Measurements from ENCODE around the gene RNGTT.

Gene RNGTT

DNA sequence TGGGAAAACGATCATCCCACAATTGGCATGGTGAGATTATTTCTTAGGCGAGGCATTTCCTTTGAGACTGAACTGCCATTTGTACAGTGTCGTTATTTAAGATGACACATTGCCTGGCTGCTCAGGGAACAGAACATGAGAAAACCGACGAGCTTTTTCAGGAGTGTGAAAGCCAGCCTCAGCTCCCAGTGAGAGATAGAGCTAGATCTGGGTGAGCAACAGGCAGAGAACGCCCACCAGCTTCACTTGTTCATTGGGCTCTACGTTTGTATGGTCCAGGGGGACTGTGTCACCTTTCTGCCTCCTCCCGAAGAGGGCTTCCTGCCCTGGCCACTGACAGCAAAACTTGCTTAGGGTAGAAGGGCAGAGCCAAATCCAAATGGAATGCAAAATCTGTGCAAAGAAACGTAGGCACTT is 378.1 kb downstream of the RNGTT start:
- no peak for DNase-seq
- no peaks in the 10 kb centered on the region for H3K36me3 ChIP-seq
- no peak overlapping the region for H3K27ac ChIP-seq
- TF ChIP-seq CTCF (IDR thresholded peaks at IDR 0.05; ENCODE audit: low read depth, low read length) = no peak
- no peaks in the 10 kb centered on the region for H3K9me3 ChIP-seq (ENCODE audit: severe bottlenecking)
- H3K27me3 ChIP-seq (ENCODE audit: insufficient read depth, low read depth, severe bottlenecking) = no peaks in the 10 kb centered on the region
- H3K4me3 ChIP-seq (ENCODE audit: low read depth, low read length) = no peak overlapping the region

DNA sequence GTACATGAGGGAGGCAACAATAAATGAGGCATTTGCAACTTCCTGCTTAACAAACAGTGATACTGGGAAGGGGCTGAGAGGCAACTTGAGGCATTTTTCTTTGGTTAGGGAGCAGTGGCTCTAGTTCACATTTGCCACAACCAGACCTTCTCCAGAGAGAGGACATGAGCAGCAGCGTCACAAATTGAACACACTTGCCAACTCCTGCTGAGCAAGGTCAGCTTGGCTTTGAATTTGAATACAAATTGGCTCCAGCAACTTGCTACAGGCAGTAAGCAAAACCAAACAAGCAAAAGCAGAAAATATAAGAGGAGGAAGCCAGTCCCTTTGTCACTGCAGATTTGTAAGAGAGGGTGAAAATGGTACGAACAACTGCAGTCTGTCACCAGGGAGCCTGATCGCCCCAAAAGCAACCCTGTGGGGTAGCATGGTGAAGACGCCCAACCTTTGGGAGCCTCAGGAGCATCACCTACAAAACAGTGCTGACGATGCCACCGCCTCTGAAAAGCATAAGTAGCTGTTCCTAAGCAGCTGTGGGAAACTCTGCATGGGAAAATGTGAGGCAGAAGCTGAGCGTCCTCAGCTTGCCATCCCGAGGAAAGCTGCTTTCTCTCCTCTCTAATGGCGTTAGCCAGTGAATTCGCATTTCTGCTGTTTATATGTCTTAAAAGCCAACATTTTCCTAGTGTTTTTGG is 378.7 kb downstream of the RNGTT start:
- no peak overlapping the region for H3K4me3 ChIP-seq (ENCODE audit: low read depth, low read length)
- H3K27me3 ChIP-seq (ENCODE audit: insufficient read depth, low read depth, severe bottlenecking) = no peaks in the 10 kb centered on the region
- H3K9me3 ChIP-seq (ENCODE audit: severe bottlenecking) = no peaks in the 10 kb centered on the region
- H3K27ac ChIP-seq = no peak overlapping the region
- no peaks in the 10 kb centered on the region for H3K36me3 ChIP-seq
- no peak for TF ChIP-seq CTCF (IDR thresholded peaks at IDR 0.05; ENCODE audit: low read depth, low read length)
- no peak for DNase-seq

DNA sequence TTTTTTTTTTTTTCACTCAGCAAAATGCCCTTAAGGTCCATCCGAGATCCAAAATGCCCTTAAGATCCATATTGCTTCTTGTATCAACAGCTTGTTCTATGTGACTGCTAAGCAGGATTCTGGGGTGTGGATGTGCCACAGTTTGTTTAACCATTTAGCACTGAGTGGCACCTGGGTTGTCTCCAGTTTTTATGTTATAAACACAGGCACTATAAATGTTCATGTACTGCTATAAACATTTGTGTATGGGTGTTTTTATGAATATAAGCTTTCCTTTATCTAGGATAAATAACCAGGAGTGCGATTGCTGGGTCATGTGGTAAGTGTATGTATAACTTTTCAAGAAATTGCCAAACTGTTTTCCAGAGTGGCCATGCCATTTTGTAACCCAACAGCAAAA is 386.0 kb downstream of the RNGTT start:
- no peak overlapping the region for H3K27ac ChIP-seq
- no peak overlapping the region for H3K4me3 ChIP-seq (ENCODE audit: low read depth, low read length)
- no peaks in the 10 kb centered on the region for H3K27me3 ChIP-seq (ENCODE audit: insufficient read depth, low read depth, severe bottlenecking)
- H3K9me3 ChIP-seq (ENCODE audit: severe bottlenecking) = no peaks in the 10 kb centered on the region
- no peak for DNase-seq
- TF ChIP-seq CTCF (IDR thresholded peaks at IDR 0.05; ENCODE audit: low read depth, low read length) = no peak
- H3K36me3 ChIP-seq = no peaks in the 10 kb centered on the region

DNA sequence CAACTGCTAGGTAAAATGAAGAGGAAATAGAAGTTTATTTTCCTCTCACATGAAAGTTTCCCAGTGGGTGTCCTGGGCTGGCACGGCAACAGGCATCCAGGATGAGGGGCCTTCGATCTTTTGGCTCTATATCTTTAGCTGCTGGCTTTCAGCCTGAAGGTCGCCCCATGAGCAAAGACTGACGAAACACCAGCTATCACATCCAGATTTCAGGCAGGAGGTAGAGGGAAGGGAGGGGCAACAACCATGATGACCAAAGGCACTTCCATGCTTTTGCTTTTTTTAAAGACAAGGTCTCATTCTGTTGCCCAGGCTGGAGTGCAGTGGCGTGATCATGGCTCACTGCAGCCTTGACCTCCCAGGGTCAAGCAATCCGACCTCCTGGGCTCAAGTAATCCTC is 387.9 kb downstream of the RNGTT start:
- Histone ChIP-seq H3K4me3 (ENCODE audit: low read depth, low read length) (no peak overlapping the region), H3K27me3 (ENCODE audit: insufficient read depth, low read depth, severe bottlenecking) (no peaks in the 10 kb centered on the region), H3K36me3 (no peaks in the 10 kb centered on the region), H3K27ac (no peak overlapping the region), H3K9me3 (ENCODE audit: severe bottlenecking) (no peaks in the 10 kb centered on the region)
- DNase-seq = no peak
- TF ChIP-seq CTCF (IDR thresholded peaks at IDR 0.05; ENCODE audit: low read depth, low read length) = no peak

DNA sequence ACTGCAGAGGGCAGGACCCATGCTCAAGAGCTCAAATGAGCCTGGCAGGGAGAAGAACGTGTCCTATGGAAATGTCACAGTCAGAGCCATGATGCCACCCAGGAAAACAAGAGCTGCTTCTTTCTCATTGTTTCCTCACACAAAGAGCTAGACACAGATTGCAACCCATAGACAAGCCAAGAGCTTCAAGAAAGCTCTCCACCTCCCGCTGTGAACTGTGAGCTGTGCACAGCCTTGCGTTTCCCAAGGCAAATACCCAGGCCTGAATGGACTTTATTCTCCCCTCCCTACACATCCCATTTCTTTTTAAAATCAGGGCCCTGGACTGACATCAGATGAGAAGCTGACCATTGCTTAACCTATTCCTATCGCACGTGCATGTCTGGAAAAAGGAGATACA is 388.8 kb downstream of the RNGTT start:
- no peak for DNase-seq
- peaks cover 6% of the 10 kb centered on the region for H3K9me3 ChIP-seq (ENCODE audit: severe bottlenecking)
- no peaks in the 10 kb centered on the region for H3K36me3 ChIP-seq
- no peaks in the 10 kb centered on the region for H3K27me3 ChIP-seq (ENCODE audit: insufficient read depth, low read depth, severe bottlenecking)
- H3K4me3 ChIP-seq (ENCODE audit: low read depth, low read length) = no peak overlapping the region
- no peak overlapping the region for H3K27ac ChIP-seq
- TF ChIP-seq CTCF (IDR thresholded peaks at IDR 0.05; ENCODE audit: low read depth, low read length) = no peak

- H3K4me3 ChIP-seq (ENCODE audit: low read depth, low read length) = no peak overlapping the region
- H3K27me3 ChIP-seq (ENCODE audit: insufficient read depth, low read depth, severe bottlenecking) = no peaks in the 10 kb centered on the region
- H3K9me3 ChIP-seq (ENCODE audit: severe bottlenecking) = peaks cover 8% of the 10 kb centered on the region
- DNase-seq = no peak
- no peak for TF ChIP-seq CTCF (IDR thresholded peaks at IDR 0.05; ENCODE audit: low read depth, low read length)
- H3K36me3 ChIP-seq = no peaks in the 10 kb centered on the region
- H3K27ac ChIP-seq = no peak overlapping the region
Measured at GRCh38 chr6:88574031-88574430, 389.4 kb downstream of the RNGTT start.

All from WERI-Rb-1 (cell line).